Stimulated activated CD4-positive, alpha-beta T cell treated with anti-CD3 and anti-CD28 coated beads, Interleukin-15, amount 100 ng/mL, for 1 hour (primary cell): ENCODE results near the gene AAK1.
A peak's percentile ranks its signal among the peaks of the same experiment; 100 is the strongest.
"Not testable (repeated sequence)": the region's sequence is repeated elsewhere in the genome, so short reads cannot be mapped to it uniquely, and the experiment has no call there.

ENCODE experiments used
- DNase-seq, 2 donors: peaks; one replicate each; pipeline ENCODE4 v3.0.0-alpha.2; 2020; ENCODE audit warnings: low read depth in 1 of 2, low spot score in 1 of 2

The AAK1 gene

DNA sequence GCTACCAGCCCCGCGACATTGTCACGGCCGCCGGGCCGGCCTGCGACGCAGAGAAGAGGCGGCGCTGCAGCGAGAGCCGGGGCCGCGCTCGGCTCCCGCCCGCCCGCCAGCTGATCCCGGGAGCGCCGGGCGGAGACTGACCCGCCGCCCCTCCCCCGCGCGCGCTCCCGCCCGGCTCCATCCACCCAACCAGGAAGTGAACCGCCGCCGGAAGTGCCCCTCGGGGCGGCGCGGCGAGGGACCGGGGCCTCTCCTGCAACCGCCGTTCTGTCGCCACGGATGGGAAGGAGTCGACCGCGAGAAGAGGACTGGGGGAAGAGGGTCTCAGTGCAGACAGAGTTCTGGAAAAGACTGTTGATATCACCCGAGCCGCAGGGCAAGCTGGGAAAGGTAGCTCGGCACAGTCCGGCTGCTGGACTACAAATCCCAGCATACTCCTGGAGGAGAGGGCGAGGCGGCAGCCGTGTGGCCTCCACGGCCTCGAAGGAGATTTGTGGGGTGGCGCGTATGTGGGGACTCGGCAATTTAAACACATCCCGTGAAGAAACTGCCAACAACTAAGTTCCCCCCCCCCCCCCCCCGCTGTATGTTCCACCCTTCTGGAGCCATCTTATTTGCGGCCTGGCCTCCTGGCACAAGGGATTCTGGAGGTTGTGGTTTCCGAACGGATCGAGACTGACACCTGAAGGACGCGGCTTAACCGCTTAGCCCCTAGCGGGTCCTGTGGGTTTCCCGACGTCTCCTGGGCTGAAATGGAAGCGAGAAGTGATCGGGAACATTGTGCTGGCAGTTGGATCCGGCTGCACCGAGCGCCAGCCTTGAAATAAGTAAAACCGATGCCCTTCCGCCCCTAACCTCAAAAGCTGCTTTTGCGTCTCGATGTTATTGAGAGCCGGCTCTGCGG lies at the start of gene AAK1:
Gene AAK1 (minus strand): TSS at position 138 of the 904 bp plus-strand sequence. CDS start 699 bp downstream, outside the sequence.
- DNase-seq: peak; percentile 60 to 77

DNA sequence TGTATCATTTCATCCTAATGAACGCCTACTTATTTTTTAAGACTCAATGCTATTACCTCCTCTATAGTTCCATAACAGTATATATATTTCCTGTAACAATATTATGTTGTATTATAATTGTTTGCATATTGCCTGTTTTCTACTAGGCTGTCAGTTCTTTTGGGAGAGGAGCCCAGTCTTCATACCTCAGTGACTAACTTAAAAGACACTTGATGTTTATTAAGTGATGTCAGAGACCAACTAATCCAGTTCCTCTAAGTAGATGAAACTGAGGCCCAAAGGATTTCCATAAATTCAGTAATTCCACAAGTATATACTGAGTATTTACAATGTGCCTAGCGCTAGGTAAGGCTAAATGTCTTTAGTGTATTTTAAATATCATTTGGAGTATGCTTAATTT lies 48.9 kb upstream of the AAK1 start:
- no peak for DNase-seq

DNA sequence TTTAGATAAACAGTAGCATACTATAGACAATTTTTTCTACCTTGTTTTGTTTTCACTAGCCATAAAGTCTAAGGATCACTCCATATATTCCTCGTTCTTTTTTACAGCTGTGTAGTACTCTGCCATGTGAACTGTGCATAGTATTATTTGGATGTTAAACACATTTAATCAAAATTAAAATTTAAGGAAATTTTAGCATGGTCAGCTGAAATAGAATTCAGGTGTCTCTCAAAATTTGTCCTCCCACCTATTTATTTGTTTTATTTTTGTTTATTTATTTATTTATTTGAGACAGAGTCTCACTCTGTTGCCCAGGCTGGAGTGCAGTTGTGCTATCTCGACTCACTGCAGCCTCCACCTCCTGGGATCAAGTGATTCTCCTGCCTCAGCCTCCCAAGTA lies 46.4 kb upstream of the AAK1 start:
- DNase-seq: no peak

DNA sequence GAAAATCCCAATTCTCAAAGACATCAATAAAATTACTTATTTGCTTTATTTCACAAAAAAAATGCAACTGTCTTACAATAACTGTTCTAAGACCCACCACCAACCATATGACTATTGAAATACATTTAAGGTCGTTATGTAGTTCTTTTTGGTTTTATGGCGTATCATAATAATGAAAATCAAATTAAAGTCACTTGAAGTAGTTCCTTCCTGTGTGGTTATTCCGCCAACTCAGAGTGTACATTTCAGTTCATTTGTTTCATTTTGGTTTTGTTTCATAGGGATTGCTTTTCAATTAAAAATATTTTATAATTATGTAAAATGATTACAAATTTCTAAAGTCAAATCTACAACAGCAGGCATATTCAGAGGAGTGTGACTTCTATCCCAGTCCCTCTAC lies 45.9 kb upstream of the AAK1 start:
- DNase-seq: no peak

DNA sequence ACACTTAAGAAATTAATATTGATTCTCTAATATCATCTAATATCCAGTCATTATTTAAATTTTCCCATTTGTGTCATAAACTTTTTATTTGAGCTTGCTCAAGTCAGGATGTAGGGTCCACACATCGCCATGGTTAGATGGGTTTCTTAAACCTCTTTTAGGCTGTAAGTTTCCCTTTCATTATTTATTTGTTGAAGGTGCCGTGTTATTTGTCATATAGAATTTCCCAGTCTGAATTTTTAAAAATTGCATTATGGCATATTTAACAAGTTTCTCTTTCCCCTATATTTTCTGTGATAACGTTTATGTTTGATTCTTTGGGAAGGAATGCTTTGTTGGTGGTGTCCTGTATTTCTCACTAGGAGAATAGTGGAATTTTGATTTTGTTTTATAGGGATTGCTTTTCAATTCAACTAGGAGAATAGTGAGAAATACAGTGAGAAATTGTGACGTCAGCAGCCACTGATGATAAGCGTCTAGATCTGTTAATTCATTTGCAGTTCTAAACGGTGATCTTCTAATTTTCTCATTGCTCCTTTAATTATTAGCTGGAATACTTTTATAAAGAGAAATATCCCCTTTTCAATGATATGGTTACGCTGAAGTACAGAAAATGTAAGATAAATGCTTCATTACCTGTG lies 44.6 kb upstream of the AAK1 start:
- DNase-seq: no peak

DNA sequence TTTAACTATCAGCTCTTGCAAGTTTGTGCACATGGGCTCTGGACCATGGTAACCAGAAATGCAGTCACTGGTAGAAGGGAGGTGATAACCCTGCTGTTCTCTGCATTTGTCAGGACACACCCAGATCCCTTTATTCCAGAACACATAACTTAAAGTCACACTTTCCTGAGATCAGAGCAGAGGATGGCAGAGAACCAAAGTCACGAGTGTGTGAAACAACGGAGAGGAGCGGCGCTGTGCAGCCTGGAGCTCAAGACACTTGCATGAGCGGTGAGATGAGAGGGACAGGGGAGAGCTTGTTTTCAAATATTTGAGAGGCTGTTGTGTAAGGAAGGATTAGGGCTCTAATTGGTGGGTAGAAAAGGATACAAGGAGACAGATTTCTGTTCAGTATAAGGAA lies 43.3 kb upstream of the AAK1 start:
- no peak for DNase-seq

DNA sequence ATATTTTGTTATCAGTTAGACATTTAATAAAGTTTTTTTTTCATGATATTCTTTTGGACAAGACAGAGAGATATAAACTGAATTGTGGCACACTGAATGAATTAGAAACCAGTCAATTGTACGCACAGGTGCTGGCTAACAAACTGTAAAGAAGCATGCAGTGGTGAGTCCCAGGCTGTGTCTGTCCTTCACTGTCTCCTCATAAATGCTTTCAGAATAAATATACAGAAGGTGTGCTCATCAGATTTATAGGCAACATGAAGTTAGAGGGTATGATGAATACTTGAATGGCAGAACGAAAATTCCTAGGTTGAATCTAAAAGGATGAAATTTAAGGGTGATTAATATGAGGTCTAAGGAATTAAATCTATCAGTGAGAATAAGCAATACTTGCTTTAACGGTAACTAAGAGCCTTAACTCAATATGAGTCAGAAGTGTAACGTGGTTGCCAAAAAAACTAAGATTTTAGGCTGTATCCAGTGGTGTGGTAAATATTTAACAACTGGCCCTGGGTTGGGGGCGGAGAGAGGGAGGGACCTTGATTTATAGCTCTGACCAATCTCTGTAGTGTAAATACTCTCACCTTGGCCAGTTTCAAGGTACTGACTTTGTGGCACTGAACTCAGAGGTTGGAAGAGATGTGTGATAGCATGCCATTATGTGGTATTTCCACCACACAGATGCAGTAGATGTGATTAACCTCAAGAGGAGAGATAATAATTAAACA lies 41.9 kb upstream of the AAK1 start:
- no peak for DNase-seq

DNA sequence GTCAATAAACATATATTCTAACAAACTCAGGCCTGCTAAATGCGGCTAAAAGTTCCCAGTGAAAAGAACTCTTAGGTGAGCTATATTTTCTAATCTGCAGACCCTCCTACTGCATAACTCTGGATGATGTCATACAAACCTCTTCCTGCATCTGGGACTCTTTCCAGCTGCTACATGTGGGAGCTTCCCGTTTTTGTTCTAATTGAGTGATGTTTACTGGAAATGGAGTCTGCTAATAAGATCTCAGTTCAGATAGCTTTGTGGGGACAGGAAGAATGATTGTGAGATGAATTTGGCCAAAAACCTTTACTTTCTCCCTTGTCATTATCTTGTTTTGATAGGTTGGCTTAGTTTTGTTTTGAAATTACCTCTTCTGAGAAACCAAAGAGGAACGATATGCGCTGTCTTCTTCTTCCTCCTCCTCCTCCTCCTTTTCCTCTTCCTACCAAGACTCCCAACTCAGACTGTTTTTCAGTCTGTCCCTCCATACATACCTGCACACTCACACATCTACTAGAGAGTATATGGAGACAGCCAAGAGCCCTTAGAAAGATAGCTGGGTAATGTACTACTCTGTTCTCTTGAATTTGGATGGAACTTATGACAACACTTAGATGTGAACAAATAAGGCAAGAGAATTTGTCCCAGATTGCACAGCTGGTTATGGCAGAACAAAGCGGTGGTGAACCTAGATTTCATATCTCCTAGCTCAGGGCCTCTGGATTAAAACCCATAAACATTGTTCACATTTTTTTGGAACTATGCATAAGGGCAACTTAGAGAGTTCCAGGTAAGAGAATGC lies 39.8 kb upstream of the AAK1 start:
- DNase-seq: no peak

DNA sequence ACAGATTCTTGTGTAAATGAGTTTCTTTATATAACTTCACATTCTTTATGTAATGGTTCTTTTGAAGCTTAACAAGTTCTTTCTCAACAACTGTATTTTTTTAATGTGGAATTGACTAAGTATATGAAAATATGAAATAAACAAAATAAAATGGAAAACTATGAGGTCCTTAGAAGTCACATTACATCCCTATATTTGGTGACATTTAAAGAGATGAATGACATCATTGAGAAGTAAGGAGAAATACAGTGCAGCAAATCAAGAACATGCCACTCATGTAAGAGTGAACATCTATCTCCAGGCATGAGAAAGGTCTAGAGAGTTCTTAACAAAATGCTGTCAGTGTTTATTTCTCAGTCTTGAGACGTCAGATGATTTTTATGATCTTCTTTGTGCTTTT lies 39.0 kb upstream of the AAK1 start:
- no peak for DNase-seq

DNA sequence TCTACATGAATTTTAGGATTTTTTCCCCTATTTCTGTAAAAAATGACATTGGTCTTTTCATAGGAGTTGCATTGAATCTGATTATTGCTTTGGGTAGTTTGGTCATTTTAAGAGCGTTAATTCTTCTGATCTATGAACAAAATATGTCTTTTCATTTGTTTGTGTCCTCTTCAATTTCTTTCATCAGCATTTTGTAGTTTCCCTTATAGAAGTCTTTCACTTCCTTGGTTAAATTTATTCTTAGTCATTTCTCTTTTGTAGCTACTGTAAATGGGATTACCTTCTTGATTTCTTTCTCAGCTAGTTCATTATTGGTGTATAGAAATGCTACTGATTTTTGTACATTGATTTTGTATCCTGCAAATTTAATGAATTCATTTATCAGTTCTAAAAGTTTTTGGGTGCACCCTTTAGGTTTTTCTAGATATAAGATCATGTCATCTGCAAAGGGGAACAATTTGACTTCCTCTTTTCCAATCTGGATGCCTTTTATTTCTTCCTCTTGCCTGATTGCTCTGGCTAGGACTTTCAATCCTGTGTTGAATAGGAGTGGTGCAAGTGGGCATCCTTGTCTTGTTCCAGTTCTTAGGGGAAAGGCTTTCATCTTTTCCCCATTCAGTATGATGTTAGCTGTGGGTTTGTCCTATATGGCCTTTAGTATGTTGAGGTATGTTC lies 36.6 kb upstream of the AAK1 start:
- no peak for DNase-seq

DNA sequence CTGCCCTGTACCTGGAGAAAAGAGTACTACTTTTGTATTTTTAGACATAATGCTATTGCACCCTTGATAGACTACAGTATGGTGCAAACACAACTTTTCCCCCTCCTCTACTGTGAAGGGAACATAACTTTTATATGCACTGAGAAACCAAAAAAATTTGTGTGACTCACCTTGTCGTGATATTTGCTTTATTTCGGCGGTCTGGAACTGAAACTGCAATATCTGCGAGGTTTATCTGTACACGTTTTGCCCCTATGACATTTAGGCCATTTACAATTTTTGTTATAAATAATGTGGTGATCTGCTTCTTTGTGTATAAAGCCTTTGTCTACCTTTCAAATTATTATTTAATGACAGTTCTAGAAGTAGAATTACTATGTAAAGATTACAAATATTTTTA lies 34.4 kb upstream of the AAK1 start:
- DNase-seq: no peak

DNA sequence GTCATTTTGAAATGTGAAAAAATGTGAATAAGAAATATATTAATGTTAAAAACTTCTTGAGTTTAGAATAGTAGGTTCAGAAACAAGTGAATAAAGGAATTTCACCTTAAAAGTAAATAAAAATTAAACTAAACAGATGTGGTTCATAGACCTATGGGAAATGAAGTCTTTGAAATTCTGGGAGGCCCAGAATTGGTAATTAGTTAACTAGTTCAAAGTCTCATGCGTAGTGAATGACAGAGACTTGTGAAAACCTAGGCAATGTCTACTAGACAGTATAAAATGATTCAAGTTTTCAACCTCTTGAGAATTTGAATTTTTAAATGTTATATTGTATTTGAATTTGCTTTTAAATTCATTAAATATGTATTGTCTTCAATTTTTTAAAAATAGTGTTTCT lies 32.6 kb upstream of the AAK1 start:
- no peak for DNase-seq

DNA sequence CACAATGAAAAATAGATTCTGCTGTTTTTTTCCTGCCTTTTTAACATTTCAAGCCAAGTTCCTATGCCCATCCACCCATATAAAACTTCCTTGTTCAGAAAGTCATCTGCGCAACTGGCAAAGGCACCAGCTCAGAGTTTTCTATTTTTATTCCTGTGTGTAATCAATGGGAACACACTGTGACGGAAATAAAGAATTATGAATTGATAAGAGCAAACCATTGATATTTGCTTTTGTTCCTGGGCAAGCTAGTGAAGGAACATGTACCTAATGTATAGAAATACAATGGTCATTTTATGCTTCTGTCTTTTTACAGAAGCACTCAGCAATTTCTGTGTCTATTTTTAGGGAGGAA lies 30.8 kb upstream of the AAK1 start:
- no peak for DNase-seq

DNA sequence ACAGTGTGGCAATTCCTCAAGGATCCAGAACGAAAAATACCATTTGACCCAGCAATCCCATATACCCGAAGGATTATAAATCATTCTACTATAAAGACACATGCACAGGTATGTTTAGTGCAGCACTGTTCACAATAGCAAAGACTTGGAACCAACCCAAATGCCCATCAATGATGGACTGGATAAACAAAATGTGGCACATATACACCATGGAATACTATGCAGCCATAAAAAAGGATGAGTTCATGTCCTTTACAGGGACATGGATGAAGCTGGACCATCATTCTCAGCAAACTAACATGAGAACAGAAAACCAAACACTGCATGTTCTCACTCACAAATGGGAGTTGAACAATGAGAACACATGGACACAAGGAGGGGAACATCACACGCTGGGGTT lies 29.6 kb upstream of the AAK1 start:
- not testable (repeated sequence) for DNase-seq

DNA sequence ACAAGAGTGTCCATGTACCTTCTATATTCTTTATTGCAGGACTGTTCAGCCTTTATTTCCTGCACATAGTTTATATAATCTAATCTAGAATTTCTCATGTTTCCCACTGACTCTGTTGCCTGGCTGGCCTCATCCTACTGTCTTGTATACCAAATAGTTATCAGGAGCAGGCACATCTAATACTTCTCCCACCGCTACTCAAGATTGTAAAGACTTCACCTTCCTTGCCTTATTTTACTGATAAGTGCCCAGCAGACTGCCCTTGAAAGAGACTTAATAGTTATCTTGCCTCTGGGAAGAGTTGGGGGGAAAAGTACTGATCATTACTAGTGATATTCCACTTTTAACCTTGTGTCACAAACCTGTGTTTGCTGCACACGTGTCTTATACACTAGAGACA lies 26.1 kb upstream of the AAK1 start:
- DNase-seq: no peak

DNA sequence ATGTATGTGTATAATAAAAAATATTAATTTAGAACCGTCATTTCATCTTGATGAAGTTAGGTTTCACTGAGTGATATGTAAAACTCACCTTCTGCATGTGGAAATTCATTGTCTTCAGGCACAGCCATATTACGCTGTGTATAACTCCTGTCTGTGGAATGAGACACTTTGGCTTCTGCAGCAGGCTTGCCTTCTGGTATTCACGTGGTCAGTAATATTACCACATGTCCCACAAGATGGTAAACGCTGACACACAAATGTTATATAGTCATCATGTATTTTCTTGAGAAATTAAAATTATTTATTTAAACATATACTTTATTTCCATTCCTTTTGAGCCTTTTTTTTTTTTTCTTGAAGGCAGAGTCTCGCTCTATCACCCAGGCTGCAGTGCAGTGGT lies 25.1 kb upstream of the AAK1 start:
- no peak for DNase-seq

DNA sequence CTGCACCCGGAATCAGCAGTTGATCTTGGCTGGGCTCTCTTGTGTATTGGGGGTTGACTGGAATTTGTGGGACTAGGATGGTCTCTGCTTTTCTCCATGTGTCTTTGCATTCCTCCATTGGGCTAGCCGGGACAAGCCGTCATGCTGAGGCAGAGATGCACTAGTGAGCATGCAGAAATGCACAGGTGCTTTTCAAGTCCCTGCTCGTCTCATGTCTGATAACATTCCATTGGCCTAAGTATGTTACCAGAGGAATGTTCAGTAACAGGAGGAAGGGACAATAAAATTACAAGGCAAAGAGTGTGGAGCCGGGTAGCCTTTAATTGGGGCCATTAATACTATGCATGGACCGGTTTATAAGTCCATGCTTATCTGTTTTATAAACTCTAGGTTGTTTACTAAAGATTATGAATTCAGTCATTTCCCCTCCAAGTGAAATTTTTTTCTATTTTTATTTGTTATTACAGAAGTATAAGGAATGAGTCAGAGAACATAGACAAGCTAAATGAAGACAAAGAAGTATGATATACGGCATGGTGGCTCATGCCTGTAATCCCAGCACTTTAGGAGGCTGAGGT lies 24.4 kb upstream of the AAK1 start:
- no peak for DNase-seq

DNA sequence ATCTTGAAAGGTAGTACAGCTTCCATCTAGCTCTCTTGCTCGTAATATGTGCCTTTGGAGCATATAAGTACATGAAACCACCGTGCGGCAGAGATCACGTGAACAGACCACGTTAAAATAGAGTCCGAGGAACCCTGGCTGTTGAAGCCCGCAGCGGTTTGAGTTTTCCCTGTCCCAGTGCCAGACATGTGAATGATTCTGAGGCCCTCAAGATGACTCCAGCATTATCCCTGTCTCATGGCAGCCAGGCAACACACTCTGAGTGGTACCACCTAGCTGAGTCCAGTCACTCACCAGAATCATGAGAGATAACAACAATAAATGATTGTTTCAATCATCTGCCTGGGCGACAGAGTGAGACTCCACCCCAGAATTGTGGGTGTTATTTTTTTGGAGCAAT lies 21.6 kb upstream of the AAK1 start:
- DNase-seq: no peak

DNA sequence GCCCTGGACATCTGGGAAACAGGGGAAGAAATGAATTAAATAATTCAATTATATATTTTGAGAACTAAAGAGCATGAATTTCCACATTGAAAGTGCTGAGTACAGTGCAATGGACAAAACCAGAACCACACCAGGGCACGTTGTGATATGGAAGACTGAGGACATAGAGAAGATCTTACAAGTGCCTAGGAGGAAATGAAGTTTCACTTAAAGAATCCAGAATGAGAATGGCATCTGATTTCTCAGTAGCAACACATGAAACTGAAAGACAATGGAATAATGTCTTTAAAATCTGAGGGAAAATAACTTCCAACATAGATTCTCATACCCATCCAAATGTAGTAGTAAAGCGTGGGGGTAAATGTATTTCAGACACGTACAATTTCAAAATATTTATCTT lies 20.3 kb upstream of the AAK1 start:
- DNase-seq: no peak

DNA sequence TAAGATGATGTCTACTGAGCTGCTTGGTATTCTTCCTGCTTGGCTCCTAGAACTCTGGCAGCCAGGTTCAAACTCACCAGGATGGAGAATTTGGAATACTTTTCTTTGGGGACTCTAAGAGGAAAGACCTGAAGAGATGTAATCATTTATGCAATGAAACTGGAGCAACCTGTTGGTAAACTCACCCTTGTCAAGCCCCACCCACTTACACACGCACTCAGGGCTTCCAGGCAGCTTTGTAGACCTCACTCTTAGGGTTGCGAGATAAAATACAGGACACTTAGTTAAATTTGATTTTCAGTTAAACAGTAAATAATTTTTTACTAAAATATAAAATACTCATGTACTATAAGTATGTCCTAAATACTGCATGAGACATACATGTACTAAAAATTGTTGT lies 19.0 kb upstream of the AAK1 start:
- not testable (repeated sequence) for DNase-seq
